GM12878 (cell line): ENCODE data around the gene MTFR1L. TPM values are rescaled to one million over a fixed set of nuclear protein-coding genes. Genes with fewer than 3 reads are reported as not detected.

Experiments
- CEBPB ChIP-seq, 2 experiments: fragments of 150-350 bp in 1 of 2; IDR thresholded peaks; 2 replicates each; pipeline ENCODE4 v1.6.1; 2012 to 2014; ENCODE audit warnings: low read depth in 2 of 2, low read length in 2 of 2, borderline replicate concordance in 1 of 2, inconsistent platforms in 1 of 2
- FOXK2 ChIP-seq: fragments of 450-650 bp; IDR thresholded peaks from 2 replicates; pipeline ENCODE4 v1.6.1; 2017; ENCODE audit warnings: mild to moderate bottlenecking, moderate library complexity
- MYC ChIP-seq: IDR thresholded peaks from 2 replicates; pipeline ENCODE4 v1.6.1; 2011; ENCODE audit warnings: mild to moderate bottlenecking, low read length, moderate library complexity, inconsistent platforms; ENCODE audit not compliant: insufficient read depth, insufficient replicate concordance, insufficient read length, severe bottlenecking
- polyA plus RNA-seq, 11 experiments: library from polyadenylated mRNA; depleted of rRNA in 4 of 11; unstranded in 6 of 11; stranded (reverse) in 5 of 11; fragments of >200 nt; fragmentation: Nextera tagmentation in 4 of 11; fragmentation: Illumina TruSeq in 1 of 11; extraction: Ambion mirVana in 4 of 11; extraction: Trizol in 1 of 11; gene quantifications; 1 replicate in 1 of 11; 2 replicates in 10 of 11; pipeline versions ENCODE4 v1.2.1 to v1.2.3, GENCODE V29; 2011 to 2016; ENCODE audit warnings: inconsistent platforms in 2 of 11, missing spikeins in 2 of 11, low read depth in 1 of 11
- total RNA-seq, 4 experiments: library from RNA; depleted of rRNA in 3 of 4; stranded (reverse); fragments of >200 nt in 3 of 4; fragmentation: Illumina TruSeq in 1 of 4; extraction: Trizol in 1 of 4; gene quantifications; 2 replicates each; pipeline versions ENCODE4 v1.2.1 to v1.2.3, GENCODE V29; 2013 to 2021
- TF ChIP-seq, protein P1 (sequence below): IDR thresholded peaks from 2 replicates; pipeline ENCODE4 v1.6.1; 2012; ENCODE audit warnings: low read depth, low read length, improper control_type of control experiment
- TF ChIP-seq, protein P2 (sequence below): IDR thresholded peaks from 2 replicates; pipeline ENCODE4 v1.6.1; 2011; ENCODE audit warnings: low read depth, mild to moderate bottlenecking, low read length, moderate library complexity, borderline replicate concordance; ENCODE audit errors: extremely low read depth
- TF ChIP-seq, protein P3 (sequence below): fragments of 450-650 bp; IDR thresholded peaks from 2 replicates; pipeline ENCODE4 v1.6.1; 2017; ENCODE audit warnings: mild to moderate bottlenecking, moderate library complexity
- TF ChIP-seq, protein P4 (sequence below): fragments of 450-650 bp; IDR thresholded peaks from 2 replicates; pipeline ENCODE4 v1.6.1; 2017; ENCODE audit warnings: mild to moderate bottlenecking
- TF ChIP-seq, protein P5 (sequence below): IDR thresholded peaks from 2 replicates; pipeline ENCODE4 v1.6.1; 2012; ENCODE audit warnings: low read depth, low read length, improper control_type of control experiment

Gene MTFR1L
- total and polyA plus RNA-seq, 10 of the 15 experiments (the other 5 are each of a cell fraction or from before 2014, with no cell fraction given): 16.9 to 44.2 (median 30.3) TPM

DNA sequence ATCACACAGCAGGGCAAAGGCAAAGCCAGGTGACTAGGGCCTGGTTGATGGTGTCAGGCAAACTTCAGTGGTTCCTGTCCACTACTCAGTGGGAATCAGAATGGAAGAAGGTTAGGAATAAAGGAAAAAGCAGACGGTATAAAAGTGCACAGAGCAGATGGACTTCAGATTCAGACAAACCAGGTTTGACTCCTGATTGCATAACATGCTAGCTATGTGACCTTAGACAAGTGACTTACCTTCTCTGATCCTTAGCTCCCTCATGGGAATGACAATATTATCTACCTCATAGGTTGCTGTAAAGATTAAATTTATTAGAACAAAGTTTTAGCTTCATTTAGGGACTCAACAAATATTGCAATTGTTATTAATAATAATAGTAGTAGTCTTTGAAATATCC, 50.9 kb downstream of the MTFR1L start (continued):
- TF ChIP-seq CEBPB (IDR thresholded peaks at IDR 0.05; ENCODE audit: borderline replicate concordance in 1 of 2, low read depth in 2 of 2, low read length in 2 of 2) (no peak), MYC (no peak), FOXK2 (no peak)
- TF ChIP-seq, protein P1, sequence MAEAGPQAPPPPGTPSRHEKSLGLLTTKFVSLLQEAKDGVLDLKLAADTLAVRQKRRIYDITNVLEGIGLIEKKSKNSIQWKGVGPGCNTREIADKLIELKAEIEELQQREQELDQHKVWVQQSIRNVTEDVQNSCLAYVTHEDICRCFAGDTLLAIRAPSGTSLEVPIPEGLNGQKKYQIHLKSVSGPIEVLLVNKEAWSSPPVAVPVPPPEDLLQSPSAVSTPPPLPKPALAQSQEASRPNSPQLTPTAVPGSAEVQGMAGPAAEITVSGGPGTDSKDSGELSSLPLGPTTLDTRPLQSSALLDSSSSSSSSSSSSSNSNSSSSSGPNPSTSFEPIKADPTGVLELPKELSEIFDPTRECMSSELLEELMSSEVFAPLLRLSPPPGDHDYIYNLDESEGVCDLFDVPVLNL: no peak
- TF ChIP-seq, protein P2, sequence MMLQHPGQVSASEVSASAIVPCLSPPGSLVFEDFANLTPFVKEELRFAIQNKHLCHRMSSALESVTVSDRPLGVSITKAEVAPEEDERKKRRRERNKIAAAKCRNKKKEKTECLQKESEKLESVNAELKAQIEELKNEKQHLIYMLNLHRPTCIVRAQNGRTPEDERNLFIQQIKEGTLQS: no peak
- TF ChIP-seq, protein P3, sequence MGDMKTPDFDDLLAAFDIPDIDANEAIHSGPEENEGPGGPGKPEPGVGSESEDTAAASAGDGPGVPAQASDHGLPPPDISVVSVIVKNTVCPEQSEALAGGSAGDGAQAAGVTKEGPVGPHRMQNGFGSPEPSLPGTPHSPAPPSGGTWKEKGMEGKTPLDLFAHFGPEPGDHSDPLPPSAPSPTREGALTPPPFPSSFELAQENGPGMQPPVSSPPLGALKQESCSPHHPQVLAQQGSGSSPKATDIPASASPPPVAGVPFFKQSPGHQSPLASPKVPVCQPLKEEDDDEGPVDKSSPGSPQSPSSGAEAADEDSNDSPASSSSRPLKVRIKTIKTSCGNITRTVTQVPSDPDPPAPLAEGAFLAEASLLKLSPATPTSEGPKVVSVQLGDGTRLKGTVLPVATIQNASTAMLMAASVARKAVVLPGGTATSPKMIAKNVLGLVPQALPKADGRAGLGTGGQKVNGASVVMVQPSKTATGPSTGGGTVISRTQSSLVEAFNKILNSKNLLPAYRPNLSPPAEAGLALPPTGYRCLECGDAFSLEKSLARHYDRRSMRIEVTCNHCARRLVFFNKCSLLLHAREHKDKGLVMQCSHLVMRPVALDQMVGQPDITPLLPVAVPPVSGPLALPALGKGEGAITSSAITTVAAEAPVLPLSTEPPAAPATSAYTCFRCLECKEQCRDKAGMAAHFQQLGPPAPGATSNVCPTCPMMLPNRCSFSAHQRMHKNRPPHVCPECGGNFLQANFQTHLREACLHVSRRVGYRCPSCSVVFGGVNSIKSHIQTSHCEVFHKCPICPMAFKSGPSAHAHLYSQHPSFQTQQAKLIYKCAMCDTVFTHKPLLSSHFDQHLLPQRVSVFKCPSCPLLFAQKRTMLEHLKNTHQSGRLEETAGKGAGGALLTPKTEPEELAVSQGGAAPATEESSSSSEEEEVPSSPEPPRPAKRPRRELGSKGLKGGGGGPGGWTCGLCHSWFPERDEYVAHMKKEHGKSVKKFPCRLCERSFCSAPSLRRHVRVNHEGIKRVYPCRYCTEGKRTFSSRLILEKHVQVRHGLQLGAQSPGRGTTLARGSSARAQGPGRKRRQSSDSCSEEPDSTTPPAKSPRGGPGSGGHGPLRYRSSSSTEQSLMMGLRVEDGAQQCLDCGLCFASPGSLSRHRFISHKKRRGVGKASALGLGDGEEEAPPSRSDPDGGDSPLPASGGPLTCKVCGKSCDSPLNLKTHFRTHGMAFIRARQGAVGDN: no peak
- TF ChIP-seq, protein P4, sequence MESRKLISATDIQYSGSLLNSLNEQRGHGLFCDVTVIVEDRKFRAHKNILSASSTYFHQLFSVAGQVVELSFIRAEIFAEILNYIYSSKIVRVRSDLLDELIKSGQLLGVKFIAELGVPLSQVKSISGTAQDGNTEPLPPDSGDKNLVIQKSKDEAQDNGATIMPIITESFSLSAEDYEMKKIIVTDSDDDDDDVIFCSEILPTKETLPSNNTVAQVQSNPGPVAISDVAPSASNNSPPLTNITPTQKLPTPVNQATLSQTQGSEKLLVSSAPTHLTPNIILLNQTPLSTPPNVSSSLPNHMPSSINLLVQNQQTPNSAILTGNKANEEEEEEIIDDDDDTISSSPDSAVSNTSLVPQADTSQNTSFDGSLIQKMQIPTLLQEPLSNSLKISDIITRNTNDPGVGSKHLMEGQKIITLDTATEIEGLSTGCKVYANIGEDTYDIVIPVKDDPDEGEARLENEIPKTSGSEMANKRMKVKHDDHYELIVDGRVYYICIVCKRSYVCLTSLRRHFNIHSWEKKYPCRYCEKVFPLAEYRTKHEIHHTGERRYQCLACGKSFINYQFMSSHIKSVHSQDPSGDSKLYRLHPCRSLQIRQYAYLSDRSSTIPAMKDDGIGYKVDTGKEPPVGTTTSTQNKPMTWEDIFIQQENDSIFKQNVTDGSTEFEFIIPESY: no peak
- TF ChIP-seq, protein P5, sequence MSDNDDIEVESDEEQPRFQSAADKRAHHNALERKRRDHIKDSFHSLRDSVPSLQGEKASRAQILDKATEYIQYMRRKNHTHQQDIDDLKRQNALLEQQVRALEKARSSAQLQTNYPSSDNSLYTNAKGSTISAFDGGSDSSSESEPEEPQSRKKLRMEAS: no peak
